Measurements from ENCODE around the gene MAMDC4.

GRCh38 chr9:136845465-136846260 is 6.5 kb upstream of the MAMDC4 start:
- TF ChIP-seq POLR2AphosphoS5 (IDR thresholded peaks at IDR 0.05; ENCODE audit: low read depth) (no peak), NANOG (IDR thresholded peaks at IDR 0.05; ENCODE audit: borderline replicate concordance) (no peak), EZH2phosphoT487 (IDR thresholded peaks at IDR 0.05; ENCODE audit: unreplicated experiment) (no peak), CREB1 (CRISPR knock-in tag; IDR thresholded peaks at IDR 0.05; ENCODE audit: low read depth) (no peak), EZH2 (IDR thresholded peaks at IDR 0.05; ENCODE audit: low read depth, unreplicated experiment) (no peak), REST (IDR thresholded peaks at IDR 0.05; ENCODE audit: unreplicated experiment) (no peak), STAT1 (IDR thresholded peaks at IDR 0.05; ENCODE audit: unreplicated experiment) (no peak), JUNB (IDR thresholded peaks at IDR 0.05; ENCODE audit: unreplicated experiment) (no peak)
- TF ChIP-seq, protein P1, sequence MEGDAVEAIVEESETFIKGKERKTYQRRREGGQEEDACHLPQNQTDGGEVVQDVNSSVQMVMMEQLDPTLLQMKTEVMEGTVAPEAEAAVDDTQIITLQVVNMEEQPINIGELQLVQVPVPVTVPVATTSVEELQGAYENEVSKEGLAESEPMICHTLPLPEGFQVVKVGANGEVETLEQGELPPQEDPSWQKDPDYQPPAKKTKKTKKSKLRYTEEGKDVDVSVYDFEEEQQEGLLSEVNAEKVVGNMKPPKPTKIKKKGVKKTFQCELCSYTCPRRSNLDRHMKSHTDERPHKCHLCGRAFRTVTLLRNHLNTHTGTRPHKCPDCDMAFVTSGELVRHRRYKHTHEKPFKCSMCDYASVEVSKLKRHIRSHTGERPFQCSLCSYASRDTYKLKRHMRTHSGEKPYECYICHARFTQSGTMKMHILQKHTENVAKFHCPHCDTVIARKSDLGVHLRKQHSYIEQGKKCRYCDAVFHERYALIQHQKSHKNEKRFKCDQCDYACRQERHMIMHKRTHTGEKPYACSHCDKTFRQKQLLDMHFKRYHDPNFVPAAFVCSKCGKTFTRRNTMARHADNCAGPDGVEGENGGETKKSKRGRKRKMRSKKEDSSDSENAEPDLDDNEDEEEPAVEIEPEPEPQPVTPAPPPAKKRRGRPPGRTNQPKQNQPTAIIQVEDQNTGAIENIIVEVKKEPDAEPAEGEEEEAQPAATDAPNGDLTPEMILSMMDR (conservative IDR thresholded peaks at IDR 0.05; ENCODE audit: low read depth in 2 of 2): no peak
- TF ChIP-seq, protein P2, sequence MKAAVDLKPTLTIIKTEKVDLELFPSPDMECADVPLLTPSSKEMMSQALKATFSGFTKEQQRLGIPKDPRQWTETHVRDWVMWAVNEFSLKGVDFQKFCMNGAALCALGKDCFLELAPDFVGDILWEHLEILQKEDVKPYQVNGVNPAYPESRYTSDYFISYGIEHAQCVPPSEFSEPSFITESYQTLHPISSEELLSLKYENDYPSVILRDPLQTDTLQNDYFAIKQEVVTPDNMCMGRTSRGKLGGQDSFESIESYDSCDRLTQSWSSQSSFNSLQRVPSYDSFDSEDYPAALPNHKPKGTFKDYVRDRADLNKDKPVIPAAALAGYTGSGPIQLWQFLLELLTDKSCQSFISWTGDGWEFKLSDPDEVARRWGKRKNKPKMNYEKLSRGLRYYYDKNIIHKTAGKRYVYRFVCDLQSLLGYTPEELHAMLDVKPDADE (IDR thresholded peaks at IDR 0.05): no peak

All from GM23338 (cell line).